Measurements from ENCODE around the gene GFOD2.
A peak's percentile ranks its signal among the peaks of the same experiment; 100 is the strongest.

GFOD2 gene

GRCh38 chr16:67653128-67653788 is 65.9 kb downstream of the GFOD2 start:
- H3K4me3 ChIP-seq (ENCODE audit: low read depth, low read length), result no peak overlapping the region
- DNase-seq (ENCODE audit: low read depth), result no peak
- TF ChIP-seq, protein P1, sequence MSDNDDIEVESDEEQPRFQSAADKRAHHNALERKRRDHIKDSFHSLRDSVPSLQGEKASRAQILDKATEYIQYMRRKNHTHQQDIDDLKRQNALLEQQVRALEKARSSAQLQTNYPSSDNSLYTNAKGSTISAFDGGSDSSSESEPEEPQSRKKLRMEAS (IDR thresholded peaks at IDR 0.05; ENCODE audit: low read depth, low read length), result no peak
- TF ChIP-seq CTCF (IDR thresholded peaks at IDR 0.05; ENCODE audit: low read depth, low read length) (no peak), POLR2A (IDR thresholded peaks at IDR 0.05; ENCODE audit: extremely low read depth, insufficient read length) (no peak), MYC (IDR thresholded peaks at IDR 0.05; ENCODE audit: low read depth, low read length) (no peak)

- peak; percentile 50 for DNase-seq (ENCODE audit: low read depth)
- TF ChIP-seq CTCF (IDR thresholded peaks at IDR 0.05; ENCODE audit: low read depth, low read length), result no peak
- TF ChIP-seq, protein P1 (IDR thresholded peaks at IDR 0.05; ENCODE audit: low read depth, low read length), result no peak
- no peak for TF ChIP-seq MYC (IDR thresholded peaks at IDR 0.05; ENCODE audit: low read depth, low read length)
- no peak for TF ChIP-seq POLR2A (IDR thresholded peaks at IDR 0.05; ENCODE audit: extremely low read depth, insufficient read length)
- H3K4me3 ChIP-seq (ENCODE audit: low read depth, low read length), result no peak overlapping the region
Observed at GRCh38 chr16:67652578-67653127, 66.5 kb downstream of the GFOD2 start.

DNA sequence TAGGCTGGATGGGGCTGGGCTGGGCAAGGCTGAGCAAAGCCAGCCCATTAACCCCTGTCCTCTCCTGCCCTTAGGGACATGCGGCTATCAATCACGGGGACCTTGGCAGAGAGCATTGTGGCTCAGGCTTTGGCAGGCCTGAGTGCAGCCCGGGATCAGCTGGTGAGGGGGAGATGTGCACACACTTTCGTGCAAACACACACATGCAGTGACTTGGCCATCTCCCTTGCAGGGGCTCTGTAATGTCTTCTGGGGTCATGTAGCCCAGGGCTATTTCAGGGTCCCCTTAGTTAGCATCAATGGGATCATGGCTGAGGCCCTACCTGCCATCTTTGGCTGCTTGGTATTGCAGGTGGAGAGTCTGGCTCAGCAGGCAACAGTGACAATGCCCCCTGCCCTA is 67.3 kb downstream of the GFOD2 start:
- H3K4me3 ChIP-seq (ENCODE audit: low read depth, low read length), result no peak overlapping the region
- TF ChIP-seq MYC (IDR thresholded peaks at IDR 0.05; ENCODE audit: low read depth, low read length), result no peak
- TF ChIP-seq, protein P1 (IDR thresholded peaks at IDR 0.05; ENCODE audit: low read depth, low read length), result no peak
- TF ChIP-seq POLR2A (IDR thresholded peaks at IDR 0.05; ENCODE audit: extremely low read depth, insufficient read length), result no peak
- no peak for TF ChIP-seq CTCF (IDR thresholded peaks at IDR 0.05; ENCODE audit: low read depth, low read length)
- DNase-seq (ENCODE audit: low read depth), result no peak

GRCh38 chr16:67651039-67651438 is 68.1 kb downstream of the GFOD2 start:
- no peak overlapping the region for H3K4me3 ChIP-seq (ENCODE audit: low read depth, low read length)
- TF ChIP-seq CTCF (IDR thresholded peaks at IDR 0.05; ENCODE audit: low read depth, low read length) (no peak), MYC (IDR thresholded peaks at IDR 0.05; ENCODE audit: low read depth, low read length) (no peak), POLR2A (IDR thresholded peaks at IDR 0.05; ENCODE audit: extremely low read depth, insufficient read length) (no peak)
- TF ChIP-seq, protein P1 (IDR thresholded peaks at IDR 0.05; ENCODE audit: low read depth, low read length), result no peak
- DNase-seq (ENCODE audit: low read depth), result no peak

DNA sequence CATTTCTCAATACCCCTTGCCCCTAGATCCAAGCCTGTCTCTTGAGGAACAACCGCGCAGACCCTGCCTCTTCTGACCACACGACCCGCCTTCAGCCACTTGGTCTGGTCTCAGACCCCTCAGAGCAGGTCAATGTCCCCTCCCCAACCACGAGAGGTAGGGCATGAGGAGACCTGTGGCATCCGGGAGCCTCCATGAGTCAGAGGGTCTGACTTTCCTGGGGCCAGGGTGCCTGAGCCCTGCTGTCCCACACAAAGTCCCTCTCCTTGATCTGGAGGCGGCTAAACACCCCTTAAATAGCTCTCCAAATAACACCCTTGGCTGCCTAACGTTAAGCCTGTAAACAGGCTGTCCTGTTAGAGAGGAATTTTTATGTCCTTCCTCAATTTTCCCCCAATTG is 69.1 kb downstream of the GFOD2 start:
- H3K4me3 ChIP-seq (ENCODE audit: low read depth, low read length), result no peak overlapping the region
- peak; percentile 3 for DNase-seq (ENCODE audit: low read depth)
- no peak for TF ChIP-seq MYC (IDR thresholded peaks at IDR 0.05; ENCODE audit: low read depth, low read length)

GRCh38 chr16:67649494-67649931 is 69.6 kb downstream of the GFOD2 start:
- TF ChIP-seq MYC (IDR thresholded peaks at IDR 0.05; ENCODE audit: low read depth, low read length), result no peak
- TF ChIP-seq, protein P1 (IDR thresholded peaks at IDR 0.05; ENCODE audit: low read depth, low read length), result no peak
- no peak for TF ChIP-seq POLR2A (IDR thresholded peaks at IDR 0.05; ENCODE audit: extremely low read depth, insufficient read length)
- no peak for TF ChIP-seq CTCF (IDR thresholded peaks at IDR 0.05; ENCODE audit: low read depth, low read length)
- no peak overlapping the region for H3K4me3 ChIP-seq (ENCODE audit: low read depth, low read length)
- no peak for DNase-seq (ENCODE audit: low read depth)
